HCT116 (cell line): Measurements from ENCODE around the gene IRAK2.

Experiments used
- EZH2 ChIP-seq: fragments of 200-600 bp; sonication (generic); IDR thresholded peaks from 2 replicates; pipeline ENCODE4 v1.6.1; 2017; ENCODE audit warnings: antibody characterized with exemption, mixed run types
- JUND ChIP-seq: IDR thresholded peaks from 2 replicates; pipeline ENCODE4 v1.6.1; 2012
- POLR2A ChIP-seq: IDR thresholded peaks from 2 replicates; pipeline ENCODE4 v1.7.0; 2011; ENCODE audit warnings: borderline replicate concordance; ENCODE audit not compliant: insufficient read depth, insufficient read length; ENCODE audit errors: extremely low read depth
- SP1 ChIP-seq: IDR thresholded peaks from 2 replicates; pipeline ENCODE4 v1.6.1; 2012; ENCODE audit warnings: low read depth
- TCF7L2 ChIP-seq: IDR thresholded peaks from 2 replicates; pipeline ENCODE4 v1.7.0; 2011; ENCODE audit warnings: borderline replicate concordance, inconsistent platforms; ENCODE audit not compliant: insufficient read depth, insufficient read length; ENCODE audit errors: extremely low read depth
- TF ChIP-seq, protein P1 (sequence below), 3 experiments: fragments of 200-600 bp in 1 of 3; sonication (generic) in 1 of 3; IDR thresholded peaks in 2 of 3; conservative IDR thresholded peaks in 1 of 3; 2 replicates each; pipeline ENCODE4 v1.5.1; 2012 to 2017; ENCODE audit warnings: low read depth in 2 of 3, low read length in 2 of 3, antibody characterized with exemption in 1 of 3, borderline replicate concordance in 1 of 3, control low read depth in 1 of 3, mild to moderate bottlenecking in 1 of 3, mixed read lengths in 1 of 3, mixed run types in 1 of 3, moderate library complexity in 1 of 3; ENCODE audit not compliant: insufficient read depth in 1 of 3
- TF ChIP-seq, protein P2 (sequence below): IDR thresholded peaks from 2 replicates; pipeline ENCODE4 v1.6.1; 2012; ENCODE audit warnings: low read depth

DNA sequence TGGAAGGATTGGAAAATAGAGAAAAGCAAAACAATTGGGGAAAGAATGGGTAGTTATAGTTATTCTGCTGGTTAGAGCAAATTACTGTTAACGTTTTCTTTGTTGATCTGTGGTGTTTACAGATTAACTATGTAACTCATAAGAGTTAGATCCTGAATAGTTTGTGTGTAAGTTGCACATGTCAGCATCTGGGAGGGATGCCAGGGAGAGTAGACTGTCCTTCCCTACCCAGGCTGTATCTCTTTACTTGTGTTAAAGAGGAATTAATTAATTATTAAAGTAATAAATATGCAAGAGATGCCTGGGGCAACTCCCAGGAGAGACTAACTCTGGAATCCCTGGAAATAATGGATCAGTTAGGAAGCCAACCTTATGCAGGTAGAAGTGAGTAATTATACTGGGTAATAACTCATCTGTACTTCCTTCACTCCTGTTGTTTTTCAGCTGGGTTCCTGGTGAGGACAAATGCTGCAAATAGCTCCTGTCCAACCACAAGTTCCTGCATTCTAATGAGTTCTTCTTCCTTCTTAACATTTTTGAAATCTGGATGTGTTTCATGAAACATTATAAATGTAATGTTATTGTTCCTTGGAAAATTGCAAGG lies 109.1 kb downstream of the IRAK2 start:
- no peak for TF ChIP-seq POLR2A
- TF ChIP-seq TCF7L2: no peak
- TF ChIP-seq, protein P1, sequence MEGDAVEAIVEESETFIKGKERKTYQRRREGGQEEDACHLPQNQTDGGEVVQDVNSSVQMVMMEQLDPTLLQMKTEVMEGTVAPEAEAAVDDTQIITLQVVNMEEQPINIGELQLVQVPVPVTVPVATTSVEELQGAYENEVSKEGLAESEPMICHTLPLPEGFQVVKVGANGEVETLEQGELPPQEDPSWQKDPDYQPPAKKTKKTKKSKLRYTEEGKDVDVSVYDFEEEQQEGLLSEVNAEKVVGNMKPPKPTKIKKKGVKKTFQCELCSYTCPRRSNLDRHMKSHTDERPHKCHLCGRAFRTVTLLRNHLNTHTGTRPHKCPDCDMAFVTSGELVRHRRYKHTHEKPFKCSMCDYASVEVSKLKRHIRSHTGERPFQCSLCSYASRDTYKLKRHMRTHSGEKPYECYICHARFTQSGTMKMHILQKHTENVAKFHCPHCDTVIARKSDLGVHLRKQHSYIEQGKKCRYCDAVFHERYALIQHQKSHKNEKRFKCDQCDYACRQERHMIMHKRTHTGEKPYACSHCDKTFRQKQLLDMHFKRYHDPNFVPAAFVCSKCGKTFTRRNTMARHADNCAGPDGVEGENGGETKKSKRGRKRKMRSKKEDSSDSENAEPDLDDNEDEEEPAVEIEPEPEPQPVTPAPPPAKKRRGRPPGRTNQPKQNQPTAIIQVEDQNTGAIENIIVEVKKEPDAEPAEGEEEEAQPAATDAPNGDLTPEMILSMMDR (IDR thresholded peaks at IDR 0.05 in 2 of 3, conservative IDR thresholded peaks at IDR 0.05 in 1 of 3; ENCODE audit: borderline replicate concordance in 1 of 3, insufficient read depth in 1 of 3, low read depth in 2 of 3, low read length in 2 of 3): no peak
- TF ChIP-seq JUND: no peak
- TF ChIP-seq, protein P2, sequence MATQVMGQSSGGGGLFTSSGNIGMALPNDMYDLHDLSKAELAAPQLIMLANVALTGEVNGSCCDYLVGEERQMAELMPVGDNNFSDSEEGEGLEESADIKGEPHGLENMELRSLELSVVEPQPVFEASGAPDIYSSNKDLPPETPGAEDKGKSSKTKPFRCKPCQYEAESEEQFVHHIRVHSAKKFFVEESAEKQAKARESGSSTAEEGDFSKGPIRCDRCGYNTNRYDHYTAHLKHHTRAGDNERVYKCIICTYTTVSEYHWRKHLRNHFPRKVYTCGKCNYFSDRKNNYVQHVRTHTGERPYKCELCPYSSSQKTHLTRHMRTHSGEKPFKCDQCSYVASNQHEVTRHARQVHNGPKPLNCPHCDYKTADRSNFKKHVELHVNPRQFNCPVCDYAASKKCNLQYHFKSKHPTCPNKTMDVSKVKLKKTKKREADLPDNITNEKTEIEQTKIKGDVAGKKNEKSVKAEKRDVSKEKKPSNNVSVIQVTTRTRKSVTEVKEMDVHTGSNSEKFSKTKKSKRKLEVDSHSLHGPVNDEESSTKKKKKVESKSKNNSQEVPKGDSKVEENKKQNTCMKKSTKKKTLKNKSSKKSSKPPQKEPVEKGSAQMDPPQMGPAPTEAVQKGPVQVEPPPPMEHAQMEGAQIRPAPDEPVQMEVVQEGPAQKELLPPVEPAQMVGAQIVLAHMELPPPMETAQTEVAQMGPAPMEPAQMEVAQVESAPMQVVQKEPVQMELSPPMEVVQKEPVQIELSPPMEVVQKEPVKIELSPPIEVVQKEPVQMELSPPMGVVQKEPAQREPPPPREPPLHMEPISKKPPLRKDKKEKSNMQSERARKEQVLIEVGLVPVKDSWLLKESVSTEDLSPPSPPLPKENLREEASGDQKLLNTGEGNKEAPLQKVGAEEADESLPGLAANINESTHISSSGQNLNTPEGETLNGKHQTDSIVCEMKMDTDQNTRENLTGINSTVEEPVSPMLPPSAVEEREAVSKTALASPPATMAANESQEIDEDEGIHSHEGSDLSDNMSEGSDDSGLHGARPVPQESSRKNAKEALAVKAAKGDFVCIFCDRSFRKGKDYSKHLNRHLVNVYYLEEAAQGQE: no peak
- TF ChIP-seq SP1: no peak
- no peak for TF ChIP-seq EZH2
